ENCODE results near the gene KRR1. TPM values are rescaled to one million over a fixed set of nuclear protein-coding genes. Genes with fewer than 3 reads are reported as not detected.
A peak's percentile ranks its signal among the peaks of the same experiment; 100 is the strongest.

Gene KRR1
- total and polyA plus RNA-seq, 2 experiments from 2014 or later = 55.7 to 120 TPM

DNA sequence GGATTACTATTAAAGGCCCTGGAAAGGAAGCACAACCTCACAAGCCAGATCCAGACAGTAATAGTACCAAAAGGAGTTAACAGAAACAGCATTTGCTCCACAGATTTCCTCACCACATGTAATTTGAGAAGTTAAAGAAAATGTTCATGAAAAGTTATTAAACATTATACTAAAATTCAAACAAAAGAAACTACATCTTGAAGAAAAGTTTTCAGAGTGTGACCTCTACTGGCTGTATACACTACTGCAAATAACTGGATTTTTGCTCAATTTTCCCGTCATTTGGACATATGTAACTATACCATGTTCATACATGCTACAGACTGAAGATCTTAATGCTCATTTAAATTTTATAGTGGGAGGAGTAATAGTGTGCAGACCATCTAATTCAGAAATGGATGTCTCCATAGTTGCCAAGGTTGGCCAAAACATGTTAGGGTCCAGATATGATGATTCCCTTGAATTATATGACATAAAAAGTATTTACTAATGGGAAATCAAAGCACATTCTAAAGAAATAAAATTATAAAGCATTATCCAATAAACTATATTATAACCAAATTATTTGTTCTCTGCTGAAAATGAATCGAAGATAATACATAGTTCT lies 5.6 kb downstream of the KRR1 start:
- Mint-ChIP-seq H3K4me3 (no peak overlapping the region), H3K9me3 (no peaks in the 10 kb centered on the region), H3K36me3 (ENCODE audit: low read depth) (peaks cover 20% of the 10 kb centered on the region), H3K4me1 (peaks cover 7% of the 10 kb centered on the region; the same call in 2 of the 3 replicates), H3K27ac (no peak overlapping the region), H3K27me3 (ENCODE audit: insufficient read depth, low read depth, poor library complexity) (no peaks in the 10 kb centered on the region)
- Histone ChIP-seq H3K27ac (ENCODE audit: low read depth) (no peak overlapping the region), H3K4me1 (ENCODE audit: insufficient read depth) (peaks cover 7% of the 10 kb centered on the region; the same call in 1 of the 2 replicates), H3K36me3 (ENCODE audit: insufficient read depth) (peaks cover 37% of the 10 kb centered on the region), H4K20me1 (replicated peaks; ENCODE audit: insufficient read depth) (0 out of 2 replicates have a peak, but pooled peaks cover 2% of the 10 kb centered on the region), H3F3A (replicated peaks; ENCODE audit: low read depth) (no peaks in the 10 kb centered on the region), H3K4me2 (no peak overlapping the region), H2AFZ (no peak overlapping the region), H3K27me3 (ENCODE audit: insufficient read depth) (no peaks in the 10 kb centered on the region), H3K4me3 (no peak overlapping the region), H3K79me2 (replicated peaks; ENCODE audit: insufficient read depth) (peaks cover 56% of the 10 kb centered on the region), H3K9me2 (ENCODE audit: insufficient read depth) (no peaks in the 10 kb centered on the region)
- no peak for TF ChIP-seq NANOG (IDR thresholded peaks at IDR 0.05; ENCODE audit: borderline replicate concordance)
- TF ChIP-seq, protein P1, sequence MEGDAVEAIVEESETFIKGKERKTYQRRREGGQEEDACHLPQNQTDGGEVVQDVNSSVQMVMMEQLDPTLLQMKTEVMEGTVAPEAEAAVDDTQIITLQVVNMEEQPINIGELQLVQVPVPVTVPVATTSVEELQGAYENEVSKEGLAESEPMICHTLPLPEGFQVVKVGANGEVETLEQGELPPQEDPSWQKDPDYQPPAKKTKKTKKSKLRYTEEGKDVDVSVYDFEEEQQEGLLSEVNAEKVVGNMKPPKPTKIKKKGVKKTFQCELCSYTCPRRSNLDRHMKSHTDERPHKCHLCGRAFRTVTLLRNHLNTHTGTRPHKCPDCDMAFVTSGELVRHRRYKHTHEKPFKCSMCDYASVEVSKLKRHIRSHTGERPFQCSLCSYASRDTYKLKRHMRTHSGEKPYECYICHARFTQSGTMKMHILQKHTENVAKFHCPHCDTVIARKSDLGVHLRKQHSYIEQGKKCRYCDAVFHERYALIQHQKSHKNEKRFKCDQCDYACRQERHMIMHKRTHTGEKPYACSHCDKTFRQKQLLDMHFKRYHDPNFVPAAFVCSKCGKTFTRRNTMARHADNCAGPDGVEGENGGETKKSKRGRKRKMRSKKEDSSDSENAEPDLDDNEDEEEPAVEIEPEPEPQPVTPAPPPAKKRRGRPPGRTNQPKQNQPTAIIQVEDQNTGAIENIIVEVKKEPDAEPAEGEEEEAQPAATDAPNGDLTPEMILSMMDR (conservative IDR thresholded peaks at IDR 0.05; ENCODE audit: low read depth in 2 of 2) = peak in 1 of 2 experiments; percentile 71; a peak in 3 of 4 replicates
- DNase-seq (ENCODE audit: low spot score) (no peak), ATAC-seq (no peak)

DNA sequence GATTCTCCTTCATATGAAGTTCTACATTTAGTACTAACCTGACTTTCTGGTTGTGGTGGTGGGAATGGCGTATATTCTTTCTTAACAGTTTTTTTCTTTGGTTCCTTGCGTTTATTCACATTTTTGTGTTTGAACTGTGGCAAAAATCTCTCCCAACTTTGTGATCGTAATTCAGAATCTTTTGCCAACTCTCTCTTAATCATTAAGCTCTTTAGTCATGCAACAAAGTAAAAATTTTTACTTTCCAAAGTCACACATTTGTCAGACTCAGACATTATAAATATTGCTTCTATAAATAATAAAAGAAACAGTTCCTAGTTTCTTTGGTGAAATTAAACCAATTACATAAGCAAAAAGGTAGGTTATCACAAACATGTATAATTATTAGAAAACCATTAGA lies 7.5 kb downstream of the KRR1 start:
- Histone ChIP-seq H3K4me3 (no peak overlapping the region), H3K4me2 (no peak overlapping the region), H3K36me3 (ENCODE audit: insufficient read depth) (peaks cover 44% of the 10 kb centered on the region), H4K20me1 (replicated peaks; ENCODE audit: insufficient read depth) (0 out of 2 replicates have a peak, but pooled peaks cover 2% of the 10 kb centered on the region), H3K79me2 (replicated peaks; ENCODE audit: insufficient read depth) (peaks cover 37% of the 10 kb centered on the region), H2AFZ (no peak overlapping the region), H3F3A (replicated peaks; ENCODE audit: low read depth) (no peaks in the 10 kb centered on the region), H3K27ac (ENCODE audit: low read depth) (no peak overlapping the region), H3K9me2 (ENCODE audit: insufficient read depth) (no peaks in the 10 kb centered on the region), H3K27me3 (ENCODE audit: insufficient read depth) (no peaks in the 10 kb centered on the region), H3K4me1 (ENCODE audit: insufficient read depth) (no peaks in the 10 kb centered on the region)
- TF ChIP-seq, protein P2, sequence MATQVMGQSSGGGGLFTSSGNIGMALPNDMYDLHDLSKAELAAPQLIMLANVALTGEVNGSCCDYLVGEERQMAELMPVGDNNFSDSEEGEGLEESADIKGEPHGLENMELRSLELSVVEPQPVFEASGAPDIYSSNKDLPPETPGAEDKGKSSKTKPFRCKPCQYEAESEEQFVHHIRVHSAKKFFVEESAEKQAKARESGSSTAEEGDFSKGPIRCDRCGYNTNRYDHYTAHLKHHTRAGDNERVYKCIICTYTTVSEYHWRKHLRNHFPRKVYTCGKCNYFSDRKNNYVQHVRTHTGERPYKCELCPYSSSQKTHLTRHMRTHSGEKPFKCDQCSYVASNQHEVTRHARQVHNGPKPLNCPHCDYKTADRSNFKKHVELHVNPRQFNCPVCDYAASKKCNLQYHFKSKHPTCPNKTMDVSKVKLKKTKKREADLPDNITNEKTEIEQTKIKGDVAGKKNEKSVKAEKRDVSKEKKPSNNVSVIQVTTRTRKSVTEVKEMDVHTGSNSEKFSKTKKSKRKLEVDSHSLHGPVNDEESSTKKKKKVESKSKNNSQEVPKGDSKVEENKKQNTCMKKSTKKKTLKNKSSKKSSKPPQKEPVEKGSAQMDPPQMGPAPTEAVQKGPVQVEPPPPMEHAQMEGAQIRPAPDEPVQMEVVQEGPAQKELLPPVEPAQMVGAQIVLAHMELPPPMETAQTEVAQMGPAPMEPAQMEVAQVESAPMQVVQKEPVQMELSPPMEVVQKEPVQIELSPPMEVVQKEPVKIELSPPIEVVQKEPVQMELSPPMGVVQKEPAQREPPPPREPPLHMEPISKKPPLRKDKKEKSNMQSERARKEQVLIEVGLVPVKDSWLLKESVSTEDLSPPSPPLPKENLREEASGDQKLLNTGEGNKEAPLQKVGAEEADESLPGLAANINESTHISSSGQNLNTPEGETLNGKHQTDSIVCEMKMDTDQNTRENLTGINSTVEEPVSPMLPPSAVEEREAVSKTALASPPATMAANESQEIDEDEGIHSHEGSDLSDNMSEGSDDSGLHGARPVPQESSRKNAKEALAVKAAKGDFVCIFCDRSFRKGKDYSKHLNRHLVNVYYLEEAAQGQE (IDR thresholded peaks at IDR 0.05; ENCODE audit: unreplicated experiment) = no peak
- no peak for TF ChIP-seq JUNB (IDR thresholded peaks at IDR 0.05; ENCODE audit: unreplicated experiment)
- no peak for TF ChIP-seq NANOG (IDR thresholded peaks at IDR 0.05; ENCODE audit: borderline replicate concordance)
- no peak for TF ChIP-seq EZH2phosphoT487 (IDR thresholded peaks at IDR 0.05; ENCODE audit: unreplicated experiment)
- TF ChIP-seq, protein P3, sequence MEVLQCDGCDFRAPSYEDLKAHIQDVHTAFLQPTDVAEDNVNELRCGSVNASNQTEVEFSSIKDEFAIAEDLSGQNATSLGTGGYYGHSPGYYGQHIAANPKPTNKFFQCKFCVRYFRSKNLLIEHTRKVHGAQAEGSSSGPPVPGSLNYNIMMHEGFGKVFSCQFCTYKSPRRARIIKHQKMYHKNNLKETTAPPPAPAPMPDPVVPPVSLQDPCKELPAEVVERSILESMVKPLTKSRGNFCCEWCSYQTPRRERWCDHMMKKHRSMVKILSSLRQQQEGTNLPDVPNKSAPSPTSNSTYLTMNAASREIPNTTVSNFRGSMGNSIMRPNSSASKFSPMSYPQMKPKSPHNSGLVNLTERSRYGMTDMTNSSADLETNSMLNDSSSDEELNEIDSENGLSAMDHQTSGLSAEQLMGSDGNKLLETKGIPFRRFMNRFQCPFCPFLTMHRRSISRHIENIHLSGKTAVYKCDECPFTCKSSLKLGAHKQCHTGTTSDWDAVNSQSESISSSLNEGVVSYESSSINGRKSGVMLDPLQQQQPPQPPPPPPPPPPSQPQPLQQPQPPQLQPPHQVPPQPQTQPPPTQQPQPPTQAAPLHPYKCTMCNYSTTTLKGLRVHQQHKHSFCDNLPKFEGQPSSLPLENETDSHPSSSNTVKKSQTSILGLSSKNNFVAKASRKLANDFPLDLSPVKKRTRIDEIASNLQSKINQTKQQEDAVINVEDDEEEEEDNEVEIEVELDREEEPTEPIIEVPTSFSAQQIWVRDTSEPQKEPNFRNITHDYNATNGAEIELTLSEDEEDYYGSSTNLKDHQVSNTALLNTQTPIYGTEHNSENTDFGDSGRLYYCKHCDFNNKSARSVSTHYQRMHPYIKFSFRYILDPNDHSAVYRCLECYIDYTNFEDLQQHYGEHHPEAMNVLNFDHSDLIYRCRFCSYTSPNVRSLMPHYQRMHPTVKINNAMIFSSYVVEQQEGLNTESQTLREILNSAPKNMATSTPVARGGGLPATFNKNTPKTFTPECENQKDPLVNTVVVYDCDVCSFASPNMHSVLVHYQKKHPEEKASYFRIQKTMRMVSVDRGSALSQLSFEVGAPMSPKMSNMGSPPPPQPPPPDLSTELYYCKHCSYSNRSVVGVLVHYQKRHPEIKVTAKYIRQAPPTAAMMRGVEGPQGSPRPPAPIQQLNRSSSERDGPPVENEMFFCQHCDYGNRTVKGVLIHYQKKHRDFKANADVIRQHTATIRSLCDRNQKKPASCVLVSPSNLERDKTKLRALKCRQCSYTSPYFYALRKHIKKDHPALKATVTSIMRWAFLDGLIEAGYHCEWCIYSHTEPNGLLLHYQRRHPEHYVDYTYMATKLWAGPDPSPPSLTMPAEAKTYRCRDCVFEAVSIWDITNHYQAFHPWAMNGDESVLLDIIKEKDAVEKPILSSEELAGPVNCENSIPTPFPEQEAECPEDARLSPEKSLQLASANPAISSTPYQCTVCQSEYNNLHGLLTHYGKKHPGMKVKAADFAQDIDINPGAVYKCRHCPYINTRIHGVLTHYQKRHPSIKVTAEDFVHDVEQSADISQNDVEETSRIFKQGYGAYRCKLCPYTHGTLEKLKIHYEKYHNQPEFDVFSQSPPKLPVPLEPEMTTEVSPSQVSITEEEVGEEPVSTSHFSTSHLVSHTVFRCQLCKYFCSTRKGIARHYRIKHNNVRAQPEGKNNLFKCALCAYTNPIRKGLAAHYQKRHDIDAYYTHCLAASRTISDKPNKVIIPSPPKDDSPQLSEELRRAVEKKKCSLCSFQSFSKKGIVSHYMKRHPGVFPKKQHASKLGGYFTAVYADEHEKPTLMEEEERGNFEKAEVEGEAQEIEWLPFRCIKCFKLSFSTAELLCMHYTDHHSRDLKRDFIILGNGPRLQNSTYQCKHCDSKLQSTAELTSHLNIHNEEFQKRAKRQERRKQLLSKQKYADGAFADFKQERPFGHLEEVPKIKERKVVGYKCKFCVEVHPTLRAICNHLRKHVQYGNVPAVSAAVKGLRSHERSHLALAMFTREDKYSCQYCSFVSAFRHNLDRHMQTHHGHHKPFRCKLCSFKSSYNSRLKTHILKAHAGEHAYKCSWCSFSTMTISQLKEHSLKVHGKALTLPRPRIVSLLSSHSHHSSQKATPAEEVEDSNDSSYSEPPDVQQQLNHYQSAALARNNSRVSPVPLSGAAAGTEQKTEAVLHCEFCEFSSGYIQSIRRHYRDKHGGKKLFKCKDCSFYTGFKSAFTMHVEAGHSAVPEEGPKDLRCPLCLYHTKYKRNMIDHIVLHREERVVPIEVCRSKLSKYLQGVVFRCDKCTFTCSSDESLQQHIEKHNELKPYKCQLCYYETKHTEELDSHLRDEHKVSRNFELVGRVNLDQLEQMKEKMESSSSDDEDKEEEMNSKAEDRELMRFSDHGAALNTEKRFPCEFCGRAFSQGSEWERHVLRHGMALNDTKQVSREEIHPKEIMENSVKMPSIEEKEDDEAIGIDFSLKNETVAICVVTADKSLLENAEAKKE (CRISPR knock-in tag; IDR thresholded peaks at IDR 0.05) = no peak
- ATAC-seq (no peak), DNase-seq (ENCODE audit: low spot score) (no peak)
- Mint-ChIP-seq H3K36me3 (ENCODE audit: low read depth) (peaks cover 27% of the 10 kb centered on the region), H3K9me3 (no peaks in the 10 kb centered on the region), H3K4me3 (no peak overlapping the region), H3K27me3 (ENCODE audit: insufficient read depth, low read depth, poor library complexity) (no peaks in the 10 kb centered on the region), H3K4me1 (no peaks in the 10 kb centered on the region), H3K27ac (no peak overlapping the region)
